WERI-Rb-1 (cell line): Measurements from ENCODE around the gene TBC1D9B.

Source experiments
- DNase-seq: peaks from one replicate; pipeline ENCODE4 v3.0.0-alpha.2; 2020
- H3K27ac ChIP-seq: fragments of 250-450 bp; sonication (Bioruptor Pico); 2 replicates; pipeline ENCODE4 v1.5.1; 2020; ENCODE audit warnings: mild to moderate bottlenecking, moderate library complexity
- H3K27me3 ChIP-seq: fragments of 250-450 bp; sonication (Bioruptor Pico); 2 replicates; pipeline ENCODE4 v1.5.1; 2021; ENCODE audit warnings: mild to moderate bottlenecking, low read depth, moderate library complexity; ENCODE audit not compliant: insufficient read depth, severe bottlenecking
- H3K36me3 ChIP-seq: fragments of 250-450 bp; sonication (Bioruptor Pico); 2 replicates; pipeline ENCODE4 v1.5.1; 2020; ENCODE audit warnings: mild to moderate bottlenecking, moderate library complexity
- H3K4me3 ChIP-seq: 2 replicates; pipeline ENCODE4 v1.5.1; 2011; ENCODE audit warnings: low read depth, mild to moderate bottlenecking, control low read depth, low read length
- H3K9me3 ChIP-seq: fragments of 250-450 bp; sonication (Bioruptor Pico); 2 replicates; pipeline ENCODE4 v1.5.1; 2021; ENCODE audit warnings: mild to moderate bottlenecking, moderate library complexity; ENCODE audit not compliant: severe bottlenecking
- CTCF ChIP-seq: IDR thresholded peaks from 2 replicates; pipeline ENCODE4 v1.5.1; 2011; ENCODE audit warnings: low read depth, mild to moderate bottlenecking, control low read depth, inconsistent platforms, low read length

Gene TBC1D9B

DNA sequence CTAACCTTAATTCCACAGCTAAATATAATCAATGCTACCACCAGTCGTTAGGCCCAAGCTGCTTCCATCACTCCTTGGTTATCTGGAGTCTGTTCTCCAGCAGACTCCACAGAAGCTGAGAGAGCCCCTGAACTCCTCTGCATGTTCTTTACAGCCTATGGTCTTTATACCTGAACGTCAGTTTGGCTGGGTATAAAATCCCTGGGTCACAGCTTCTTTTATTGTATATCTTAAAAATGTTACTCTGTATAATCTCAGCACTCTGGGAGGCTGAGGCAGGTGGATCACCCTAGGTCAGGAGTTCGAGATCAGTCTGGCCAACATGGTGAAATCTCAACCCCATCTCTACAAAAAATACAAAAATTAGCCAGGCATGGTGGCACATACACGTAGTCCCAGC is 25.4 kb downstream of the TBC1D9B start:
- no peak overlapping the region for H3K27ac ChIP-seq
- peaks cover 13% of the 10 kb centered on the region; the same call in 1 of the 2 replicates for H3K36me3 ChIP-seq
- no peaks in the 10 kb centered on the region for H3K9me3 ChIP-seq

GRCh38 chr5:179880848-179881590 is 26.7 kb downstream of the TBC1D9B start:
- H3K9me3 ChIP-seq = no peaks in the 10 kb centered on the region
- DNase-seq = no peak
- no peak overlapping the region for H3K27ac ChIP-seq
- peaks cover 13% of the 10 kb centered on the region; the same call in 1 of the 2 replicates for H3K36me3 ChIP-seq
- H3K27me3 ChIP-seq = no peaks in the 10 kb centered on the region
- no peak for TF ChIP-seq CTCF
- H3K4me3 ChIP-seq = no peak overlapping the region

More for the DNA sequence above, 25.4 kb downstream of the TBC1D9B start:
- no peak for DNase-seq
- Histone ChIP-seq H3K4me3 (no peak overlapping the region), H3K27me3 (no peaks in the 10 kb centered on the region)
- TF ChIP-seq CTCF = no peak

- H3K27me3 ChIP-seq = no peaks in the 10 kb centered on the region
- no peak overlapping the region for H3K27ac ChIP-seq
- DNase-seq = no peak
- no peak overlapping the region for H3K4me3 ChIP-seq
- no peak for TF ChIP-seq CTCF
- H3K9me3 ChIP-seq = no peaks in the 10 kb centered on the region
- H3K36me3 ChIP-seq = peaks cover 13% of the 10 kb centered on the region; the same call in 1 of the 2 replicates
These were observed 27.5 kb downstream of the TBC1D9B start for GRCh38 chr5:179880066-179880650.

GRCh38 chr5:179879690-179880010 is 28.0 kb downstream of the TBC1D9B start:
- Histone ChIP-seq H3K36me3 (peaks cover 10% of the 10 kb centered on the region; the same call in 1 of the 2 replicates), H3K27me3 (no peaks in the 10 kb centered on the region), H3K9me3 (no peaks in the 10 kb centered on the region), H3K4me3 (no peak overlapping the region), H3K27ac (no peak overlapping the region)
- DNase-seq = no peak
- no peak for TF ChIP-seq CTCF

GRCh38 chr5:179879003-179879689 is 28.6 kb downstream of the TBC1D9B start:
- Histone ChIP-seq H3K27ac (no peak overlapping the region), H3K4me3 (no peak overlapping the region), H3K9me3 (no peaks in the 10 kb centered on the region), H3K36me3 (peaks cover 10% of the 10 kb centered on the region; the same call in 1 of the 2 replicates), H3K27me3 (no peaks in the 10 kb centered on the region)
- TF ChIP-seq CTCF = no peak
- no peak for DNase-seq
